Osteocyte (in vitro differentiated cells): Measurements from ENCODE around the gene TMEM151A. TPM values are rescaled to one million over a fixed set of nuclear protein-coding genes. Genes with fewer than 3 reads are reported as not detected.

Source experiments
- DNase-seq: peaks from one replicate; pipeline ENCODE4 v3.0.0; 2021; ENCODE audit warnings: mixed read lengths; ENCODE audit not compliant: unreplicated experiment; ENCODE audit errors: extremely low spot score
- H3K27ac Mint-ChIP-seq: one replicate; pipeline ENCODE4 v1.8.0; 2021; ENCODE audit warnings: mild to moderate bottlenecking, mixed read lengths; ENCODE audit not compliant: unreplicated experiment
- H3K27me3 Mint-ChIP-seq: one replicate; pipeline ENCODE4 v1.8.0; 2021; ENCODE audit warnings: mixed read lengths; ENCODE audit not compliant: unreplicated experiment
- H3K36me3 Mint-ChIP-seq: one replicate; pipeline ENCODE4 v1.8.0; 2021; ENCODE audit warnings: mixed read lengths; ENCODE audit not compliant: unreplicated experiment
- H3K4me1 Mint-ChIP-seq: one replicate; pipeline ENCODE4 v1.8.0; 2021; ENCODE audit warnings: mixed read lengths; ENCODE audit not compliant: unreplicated experiment
- H3K4me3 Mint-ChIP-seq: one replicate; pipeline ENCODE4 v1.8.0; 2021; ENCODE audit warnings: mild to moderate bottlenecking, moderate library complexity, mixed read lengths; ENCODE audit not compliant: unreplicated experiment
- H3K9me3 Mint-ChIP-seq: one replicate; pipeline ENCODE4 v1.8.0; 2021; ENCODE audit warnings: mixed read lengths; ENCODE audit not compliant: unreplicated experiment
- CTCF ChIP-seq: fragments of 200-600 bp; sonication (generic); IDR thresholded peaks from 2 replicates; pipeline ENCODE4 v1.5.0; 2021; ENCODE audit warnings: antibody characterized with exemption, mild to moderate bottlenecking, moderate library complexity
- total RNA-seq: library from RNA; stranded (reverse); gene quantifications from 2 replicates; pipeline ENCODE4 v1.2.1, GENCODE V29; 2021

Gene TMEM151A
- total RNA-seq, 1 donor from 2014 or later, result 0.46 TPM

GRCh38 chr11:66291303-66291705 lies 390 bp upstream of the TMEM151A start:
- peaks cover 34% of the 10 kb centered on the region for H3K4me1 Mint-ChIP-seq
- DNase-seq, result no peak
- H3K27ac Mint-ChIP-seq, result no peak overlapping the region
- peaks cover 17% of the 10 kb centered on the region for H3K27me3 Mint-ChIP-seq
- no peaks in the 10 kb centered on the region for H3K36me3 Mint-ChIP-seq
- peak overlapping the region; percentile 63 for H3K4me3 Mint-ChIP-seq
- TF ChIP-seq CTCF, result no peak
- no peaks in the 10 kb centered on the region for H3K9me3 Mint-ChIP-seq

GRCh38 chr11:66292543-66293332 lies 1.0 kb downstream of the TMEM151A start:
- no peaks in the 10 kb centered on the region for H3K36me3 Mint-ChIP-seq
- peaks cover 24% of the 10 kb centered on the region for H3K4me1 Mint-ChIP-seq
- no peak for DNase-seq

GRCh38 chr11:66293352-66293751 lies 1.7 kb downstream of the TMEM151A start:
- H3K36me3 Mint-ChIP-seq, result no peaks in the 10 kb centered on the region
- no peak overlapping the region for H3K4me3 Mint-ChIP-seq
- H3K27ac Mint-ChIP-seq, result no peak overlapping the region
- no peak for DNase-seq
- H3K27me3 Mint-ChIP-seq, result peaks cover 19% of the 10 kb centered on the region
- no peaks in the 10 kb centered on the region for H3K9me3 Mint-ChIP-seq
- peaks cover 20% of the 10 kb centered on the region for H3K4me1 Mint-ChIP-seq
- TF ChIP-seq CTCF, result no peak

More at GRCh38 chr11:66292543-66293332, 1.0 kb downstream of the TMEM151A start:
- Mint-ChIP-seq H3K4me3 (peak overlapping the region; percentile 48), H3K27me3 (peaks cover 19% of the 10 kb centered on the region), H3K9me3 (no peaks in the 10 kb centered on the region), H3K27ac (no peak overlapping the region)
- no peak for TF ChIP-seq CTCF

- no peak overlapping the region for H3K4me3 Mint-ChIP-seq
- H3K4me1 Mint-ChIP-seq, result peaks cover 18% of the 10 kb centered on the region
- no peaks in the 10 kb centered on the region for H3K9me3 Mint-ChIP-seq
- H3K27ac Mint-ChIP-seq, result no peak overlapping the region
- H3K27me3 Mint-ChIP-seq, result peaks cover 19% of the 10 kb centered on the region
- no peak for DNase-seq
- no peaks in the 10 kb centered on the region for H3K36me3 Mint-ChIP-seq
- no peak for TF ChIP-seq CTCF
Measured at GRCh38 chr11:66293777-66294625, 2.3 kb downstream of the TMEM151A start.
